ENCODE results near the gene ATG14. TPM values are rescaled to one million over a fixed set of nuclear protein-coding genes. Genes with fewer than 3 reads are reported as not detected.

ATG14 gene
- total and polyA plus RNA-seq, 2 of the 13 experiments (the other 11 are each of a cell fraction or from before 2014, with no cell fraction given), result 7.2 to 9.1 TPM

DNA sequence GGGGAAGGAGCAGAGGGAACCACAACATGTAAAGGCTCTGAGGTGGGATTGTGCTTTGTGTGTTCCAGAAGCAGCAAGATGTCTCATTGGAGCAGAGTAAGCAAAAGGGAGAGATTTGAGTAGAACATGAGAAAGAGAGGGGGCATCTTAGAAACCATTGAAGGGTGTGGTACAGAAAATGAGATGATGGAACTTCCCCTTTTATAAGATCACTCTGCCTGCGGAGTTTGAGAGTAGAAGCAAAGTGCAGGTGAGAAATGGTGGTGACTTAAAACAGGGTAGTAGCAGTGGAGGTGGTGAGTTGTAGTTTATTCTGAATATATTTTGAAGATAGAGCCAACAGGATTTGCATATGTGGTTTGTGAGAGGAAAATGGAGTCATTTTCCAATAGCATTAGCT is 84.5 kb downstream of the ATG14 start:
- ChIA-PET POLR2A (no interaction called here), CTCF (ENCODE audit: low intra/inter-chr PET ratio, low total read pairs) (no interaction called here)
- H3K4me3 ChIP-seq (replicated peaks in 1 of 3; ENCODE audit: insufficient read depth in 1 of 3, low read depth in 2 of 3, low read length in 3 of 3), result no peak overlapping the region
- in situ Hi-C loops (cut with HindIII; ENCODE audit: extremely low pct_ligation_motif_present, low pct_unique_long_range_greater_than_20kb), result no loop called here
- H3K79me2 ChIP-seq (ENCODE audit: insufficient read depth, low read length), result peaks cover 47% of the 10 kb centered on the region
- 92% methylated on average over 1 of the region's 1 CpG for WGBS (ENCODE audit: low lambda C conversion rate)
- FAIRE-seq, result no peak
- no peak for DNase-seq (ENCODE audit: low spot score)
- H3K9ac ChIP-seq (ENCODE audit: insufficient read depth, low read depth, low read length), result no peak overlapping the region
- intact Hi-C loops (cut with micrococcal nuclease; ENCODE audit: unreplicated experiment), result no loop called here
- no peaks in the 10 kb centered on the region for H3K9me3 ChIP-seq (ENCODE audit: low read length)
- peaks cover 10% of the 10 kb centered on the region for H3K4me1 ChIP-seq (ENCODE audit: insufficient read depth, low read length)
- no peaks in the 10 kb centered on the region for H3K27me3 ChIP-seq (ENCODE audit: control insufficient read depth in 1 of 2, insufficient read depth in 2 of 2, low read length in 2 of 2)
- BruUV-seq (replicated peaks), result no TSS peak
- TF ChIP-seq FOXC1 (CRISPR knock-in tag; IDR thresholded peaks at IDR 0.05; ENCODE audit: borderline replicate concordance) (no peak), TSC22D2 (CRISPR knock-in tag; IDR thresholded peaks at IDR 0.05; ENCODE audit: borderline replicate concordance) (no peak), ISL2 (CRISPR knock-in tag; IDR thresholded peaks at IDR 0.05) (no peak), KDM5A (IDR thresholded peaks at IDR 0.05; ENCODE audit: borderline replicate concordance, low read length) (no peak), HMGA1 (CRISPR knock-in tag; conservative IDR thresholded peaks at IDR 0.05) (no peak), ZNF326 (CRISPR knock-in tag; IDR thresholded peaks at IDR 0.05; ENCODE audit: borderline replicate concordance) (no peak), HNRNPH1 (optimal IDR thresholded peaks at IDR 0.05; ENCODE audit: low read depth, low read length) (no peak), JDP2 (CRISPR knock-in tag; IDR thresholded peaks at IDR 0.05; ENCODE audit: borderline replicate concordance) (no peak), NR2C2 (CRISPR knock-in tag; IDR thresholded peaks at IDR 0.05; ENCODE audit: borderline replicate concordance) (no peak), ZSCAN29 (CRISPR knock-in tag; conservative IDR thresholded peaks at IDR 0.05) (no peak), NFRKB (IDR thresholded peaks at IDR 0.05) (no peak), RAD21 (CRISPR knock-in tag; IDR thresholded peaks at IDR 0.05) (no peak), ZNF768 (CRISPR knock-in tag; IDR thresholded peaks at IDR 0.05) (no peak)
- TF ChIP-seq, protein P1, sequence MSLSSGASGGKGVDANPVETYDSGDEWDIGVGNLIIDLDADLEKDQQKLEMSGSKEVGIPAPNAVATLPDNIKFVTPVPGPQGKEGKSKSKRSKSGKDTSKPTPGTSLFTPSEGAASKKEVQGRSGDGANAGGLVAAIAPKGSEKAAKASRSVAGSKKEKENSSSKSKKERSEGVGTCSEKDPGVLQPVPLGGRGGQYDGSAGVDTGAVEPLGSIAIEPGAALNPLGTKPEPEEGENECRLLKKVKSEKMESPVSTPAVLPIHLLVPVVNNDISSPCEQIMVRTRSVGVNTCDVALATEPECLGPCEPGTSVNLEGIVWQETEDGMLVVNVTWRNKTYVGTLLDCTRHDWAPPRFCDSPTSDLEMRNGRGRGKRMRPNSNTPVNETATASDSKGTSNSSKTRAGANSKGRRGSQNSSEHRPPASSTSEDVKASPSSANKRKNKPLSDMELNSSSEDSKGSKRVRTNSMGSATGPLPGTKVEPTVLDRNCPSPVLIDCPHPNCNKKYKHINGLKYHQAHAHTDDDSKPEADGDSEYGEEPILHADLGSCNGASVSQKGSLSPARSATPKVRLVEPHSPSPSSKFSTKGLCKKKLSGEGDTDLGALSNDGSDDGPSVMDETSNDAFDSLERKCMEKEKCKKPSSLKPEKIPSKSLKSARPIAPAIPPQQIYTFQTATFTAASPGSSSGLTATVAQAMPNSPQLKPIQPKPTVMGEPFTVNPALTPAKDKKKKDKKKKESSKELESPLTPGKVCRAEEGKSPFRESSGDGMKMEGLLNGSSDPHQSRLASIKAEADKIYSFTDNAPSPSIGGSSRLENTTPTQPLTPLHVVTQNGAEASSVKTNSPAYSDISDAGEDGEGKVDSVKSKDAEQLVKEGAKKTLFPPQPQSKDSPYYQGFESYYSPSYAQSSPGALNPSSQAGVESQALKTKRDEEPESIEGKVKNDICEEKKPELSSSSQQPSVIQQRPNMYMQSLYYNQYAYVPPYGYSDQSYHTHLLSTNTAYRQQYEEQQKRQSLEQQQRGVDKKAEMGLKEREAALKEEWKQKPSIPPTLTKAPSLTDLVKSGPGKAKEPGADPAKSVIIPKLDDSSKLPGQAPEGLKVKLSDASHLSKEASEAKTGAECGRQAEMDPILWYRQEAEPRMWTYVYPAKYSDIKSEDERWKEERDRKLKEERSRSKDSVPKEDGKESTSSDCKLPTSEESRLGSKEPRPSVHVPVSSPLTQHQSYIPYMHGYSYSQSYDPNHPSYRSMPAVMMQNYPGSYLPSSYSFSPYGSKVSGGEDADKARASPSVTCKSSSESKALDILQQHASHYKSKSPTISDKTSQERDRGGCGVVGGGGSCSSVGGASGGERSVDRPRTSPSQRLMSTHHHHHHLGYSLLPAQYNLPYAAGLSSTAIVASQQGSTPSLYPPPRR (CRISPR knock-in tag; IDR thresholded peaks at IDR 0.05; ENCODE audit: borderline replicate concordance), result no peak
- H3K4me2 ChIP-seq (ENCODE audit: low read depth, low read length), result no peak overlapping the region
- no peak overlapping the region for H3K27ac ChIP-seq (ENCODE audit: extremely low read length, insufficient read depth, low read length)
- H2AFZ ChIP-seq (ENCODE audit: low read length), result no peak overlapping the region
- no peaks in the 10 kb centered on the region for H4K20me1 ChIP-seq (ENCODE audit: insufficient read depth, low read length)
- no peak for ATAC-seq
- 0 out of 5 replicates have a peak, but pooled peaks cover 0 to 3% of the 10 kb centered on the region in 2 experiments for H3K36me3 ChIP-seq (replicated peaks in 1 of 2; ENCODE audit: control insufficient read depth in 1 of 2, insufficient read depth in 2 of 2, low read length in 2 of 2)

All from HepG2 (cell line).